Measurements from ENCODE around the gene RAB20. TPM values are rescaled to one million over a fixed set of nuclear protein-coding genes. Genes with fewer than 3 reads are reported as not detected.

The RAB20 gene
- total RNA-seq, 1 experiment from 2014 or later, result 12.3 TPM

DNA sequence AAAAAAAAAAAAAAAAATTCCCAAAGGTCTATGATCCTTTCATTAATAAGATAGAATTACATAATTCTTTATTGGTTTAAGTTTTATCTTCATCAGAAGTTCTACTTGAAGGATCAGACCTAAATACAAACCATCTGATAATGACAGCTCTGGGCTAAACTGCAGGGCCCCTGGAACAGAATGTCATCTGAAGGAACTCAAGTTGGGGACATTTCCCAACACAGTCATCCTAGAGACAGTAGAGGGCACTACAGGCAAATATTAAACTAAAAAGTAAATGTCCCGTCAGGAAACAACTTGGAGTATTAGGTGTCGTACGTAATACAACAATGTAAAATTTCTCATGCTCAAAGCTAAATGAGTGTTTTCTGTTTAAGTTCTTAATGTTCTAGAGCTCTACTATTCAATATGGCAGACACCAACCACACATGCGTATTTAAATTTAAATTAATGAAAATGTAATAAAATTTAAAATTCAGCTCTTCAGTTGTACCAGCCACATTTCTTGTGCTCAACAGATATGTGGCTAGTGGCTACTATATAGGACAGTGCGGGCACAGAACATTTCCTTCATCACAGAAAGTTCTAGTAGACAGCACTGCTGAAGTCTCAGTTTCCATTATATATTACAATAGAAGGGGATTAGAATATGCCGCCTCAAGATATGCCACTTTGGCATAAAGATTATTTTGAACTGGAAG, 32.1 kb upstream of the RAB20 start:
- Mint-ChIP-seq H3K4me1 (peaks cover 12 to 13% of the 10 kb centered on the region in 2 experiments), H3K27ac (no peak overlapping the region), H3K27me3 (ENCODE audit: low read depth) (no peaks in the 10 kb centered on the region; the same call in 1 of the 2 replicates), H3K4me3 (no peak overlapping the region), H3K36me3 (ENCODE audit: insufficient read depth in 1 of 3, low read depth in 3 of 3) (no peaks in the 10 kb centered on the region), H3K9me3 (no peaks in the 10 kb centered on the region)
- Histone ChIP-seq H4K5ac (ENCODE audit: insufficient read length, low read depth, low read length) (no peak overlapping the region), H2BK15ac (ENCODE audit: low read depth, low read length) (no peak overlapping the region), H3K4ac (ENCODE audit: low read depth, low read length) (no peak overlapping the region), H3K79me2 (ENCODE audit: insufficient read depth, low read length) (no peaks in the 10 kb centered on the region), H3K14ac (ENCODE audit: insufficient read depth, low read length) (no peak overlapping the region), H3K27me3 (ENCODE audit: insufficient read depth, low read length) (no peaks in the 10 kb centered on the region), H3K23me2 (ENCODE audit: insufficient read length, low read depth, low read length, poor library complexity, severe bottlenecking) (no peaks in the 10 kb centered on the region), H3T11ph (ENCODE audit: low read length) (no peak overlapping the region), H3K79me1 (ENCODE audit: insufficient read depth, low read depth, low read length, poor library complexity, severe bottlenecking) (no peaks in the 10 kb centered on the region), H2AK5ac (ENCODE audit: insufficient read length, low read length) (no peak overlapping the region), H2BK120ac (ENCODE audit: low read depth, low read length, poor library complexity, severe bottlenecking) (no peak overlapping the region), H3K56ac (ENCODE audit: insufficient read length, low read depth, low read length) (no peak overlapping the region), H2BK20ac (ENCODE audit: low read depth, low read length, poor library complexity, severe bottlenecking) (no peak overlapping the region), H3K9ac (ENCODE audit: extremely low read depth, insufficient read length, low read length) (no peak overlapping the region), H2BK12ac (ENCODE audit: insufficient read length, low read depth, low read length) (no peak overlapping the region), H3K27ac (ENCODE audit: insufficient read length, low read depth, low read length) (no peak overlapping the region), H3K23ac (ENCODE audit: insufficient read length, low read depth, low read length) (no peak overlapping the region), H4K20me1 (ENCODE audit: control insufficient read depth, insufficient read depth, insufficient read length) (no peaks in the 10 kb centered on the region), H3K18ac (ENCODE audit: insufficient read length, low read depth, low read length) (no peak overlapping the region), H4K8ac (replicated peaks; ENCODE audit: insufficient read length, low read depth, low read length) (no peak overlapping the region), H3K4me1 (ENCODE audit: insufficient read depth, low read length) (no peaks in the 10 kb centered on the region), H3K9me3 (ENCODE audit: control insufficient read depth, low read depth, low read length) (no peaks in the 10 kb centered on the region), H4K91ac (ENCODE audit: insufficient read length, low read depth, low read length) (no peak overlapping the region), H3K4me2 (ENCODE audit: insufficient read depth, insufficient read length, low read length) (no peak overlapping the region), H2BK5ac (ENCODE audit: insufficient read length, low read length) (no peak overlapping the region), H2AFZ (ENCODE audit: low read length) (no peak overlapping the region)
- TF ChIP-seq, protein P1, sequence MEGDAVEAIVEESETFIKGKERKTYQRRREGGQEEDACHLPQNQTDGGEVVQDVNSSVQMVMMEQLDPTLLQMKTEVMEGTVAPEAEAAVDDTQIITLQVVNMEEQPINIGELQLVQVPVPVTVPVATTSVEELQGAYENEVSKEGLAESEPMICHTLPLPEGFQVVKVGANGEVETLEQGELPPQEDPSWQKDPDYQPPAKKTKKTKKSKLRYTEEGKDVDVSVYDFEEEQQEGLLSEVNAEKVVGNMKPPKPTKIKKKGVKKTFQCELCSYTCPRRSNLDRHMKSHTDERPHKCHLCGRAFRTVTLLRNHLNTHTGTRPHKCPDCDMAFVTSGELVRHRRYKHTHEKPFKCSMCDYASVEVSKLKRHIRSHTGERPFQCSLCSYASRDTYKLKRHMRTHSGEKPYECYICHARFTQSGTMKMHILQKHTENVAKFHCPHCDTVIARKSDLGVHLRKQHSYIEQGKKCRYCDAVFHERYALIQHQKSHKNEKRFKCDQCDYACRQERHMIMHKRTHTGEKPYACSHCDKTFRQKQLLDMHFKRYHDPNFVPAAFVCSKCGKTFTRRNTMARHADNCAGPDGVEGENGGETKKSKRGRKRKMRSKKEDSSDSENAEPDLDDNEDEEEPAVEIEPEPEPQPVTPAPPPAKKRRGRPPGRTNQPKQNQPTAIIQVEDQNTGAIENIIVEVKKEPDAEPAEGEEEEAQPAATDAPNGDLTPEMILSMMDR (conservative IDR thresholded peaks at IDR 0.05), result peak; percentile 70
- no peak for DNase-seq
- no CpG with 5 or more reads among the region's 6 CpGs for WGBS (ENCODE audit: extremely low coverage, insufficient read length, low lambda C conversion rate)
